Kidney (tissue), 14 donors: ENCODE data around the gene IFI44L. TPM values are rescaled to one million over a fixed set of nuclear protein-coding genes. Genes with fewer than 3 reads are reported as not detected.

ENCODE experiments used
- DNase-seq, 5 donors: peaks; one replicate each; pipeline ENCODE4 v3.0.0-alpha.2; 2013 to 2020
- FAIRE-seq: peaks from 2 replicates; lab custom pipeline; 2012; peaks lifted over from hg19 to GRCh38; lab: Jason Lieb, UNC
- H3K27ac ChIP-seq, 2 donors: one replicate each; pipeline ENCODE4 v1.7.0; 2013; ENCODE audit warnings: low read depth in 2 of 2, low read length in 2 of 2, inconsistent platforms in 1 of 2
- H3K27me3 ChIP-seq: one replicate; pipeline ENCODE4 v1.7.1; 2013; ENCODE audit warnings: low read length, inconsistent platforms; ENCODE audit not compliant: control insufficient read depth, insufficient read depth
- H3K36me3 ChIP-seq, 3 donors: one replicate each; pipeline versions ENCODE4 v1.7.0 to v1.7.1; 2013; ENCODE audit warnings: low read length in 3 of 3, control low read depth in 1 of 3, inconsistent platforms in 1 of 3; ENCODE audit not compliant: insufficient read depth in 3 of 3, control insufficient read depth in 2 of 3
- H3K4me1 ChIP-seq, 3 donors: one replicate each; pipeline versions ENCODE4 v1.7.0 to v1.7.1; 2013; ENCODE audit warnings: low read length in 3 of 3, inconsistent platforms in 1 of 3, low read depth in 1 of 3; ENCODE audit not compliant: control insufficient read depth in 2 of 3, insufficient read depth in 2 of 3
- H3K4me3 ChIP-seq, 3 donors: one replicate each; pipeline versions ENCODE4 v1.7.0 to v1.8.1; 2013; ENCODE audit warnings: low read length in 3 of 3, control low read depth in 1 of 3, inconsistent platforms in 1 of 3
- H3K9ac ChIP-seq, 3 donors: one replicate each; pipeline versions ENCODE4 v1.7.0 to v1.7.1; 2013; ENCODE audit warnings: low read length in 3 of 3, control low read depth in 1 of 3, inconsistent platforms in 1 of 3
- H3K9me3 ChIP-seq, 3 donors: one replicate each; pipeline versions ENCODE4 v1.7.0 to v1.7.1; 2013; ENCODE audit warnings: low read length in 3 of 3, control low read depth in 1 of 3, inconsistent platforms in 1 of 3; ENCODE audit not compliant: control insufficient read depth in 2 of 3, insufficient read depth in 1 of 3
- CTCF ChIP-seq: IDR thresholded peaks from 3 replicates; pipeline ENCODE4 v1.5.1; 2012; ENCODE audit warnings: mild to moderate bottlenecking, moderate library complexity, borderline replicate concordance; ENCODE audit not compliant: insufficient read depth; ENCODE audit errors: extremely low read depth
- intact Hi-C: fragments of 100-400 bp; cut with DNase I; formaldehyde crosslinking; loops from one replicate; pipeline ENCODE4 v1.11.1; 2022
- polyA plus RNA-seq: library from polyadenylated mRNA; stranded (reverse); fragments of 350-450 nt; fragmentation: Illumina TruSeq; extraction: RNeasy Lipid Tissue Mini Kit (QIAGEN cat#74804); gene quantifications from one replicate; pipeline ENCODE4 v1.2.3, GENCODE V29; 2014; ENCODE audit warnings: low read depth, low replicate concordance; ENCODE audit not compliant: insufficient read depth
- total RNA-seq: library from RNA; stranded (reverse); fragmentation: NEBNext Ultra II Directional; extraction: Animal tissue kit (Norgen Biotek cat#: 25700); gene quantifications from one replicate; pipeline ENCODE4 v1.2.1, GENCODE V29; 2021
- donor health status: control.
- donor health status: control.
- donor health status: control.
- donor health status: control.
- donor health status: control.
- donor health status: DM: yes; HTN: yes; CAD: no.
- donor health status: Normal renal cell carcinoma (clear cell type).

Gene IFI44L
- total and polyA plus RNA-seq, 2 donors from 2014 or later, result 5.7 to 20.6 TPM

GRCh38 chr1:78649628-78650027 is 29.4 kb downstream of the IFI44L start, which contains the start of gene IFI44:
TSS of gene IFI44 (plus strand) at chr1:78649831. CDS start at chr1:78650196, 365 bp downstream.
- DNase-seq (peak; percentile 32 to 88 (median 79)), FAIRE-seq (peak; percentile 92)
- H3K36me3 ChIP-seq, result no peaks in the 10 kb centered on the region
- no peaks in the 10 kb centered on the region for H3K4me1 ChIP-seq
- peak within 1 kb of the TSS; percentile 52 to 68 (median 53) for H3K4me3 ChIP-seq
- intact Hi-C loops, result no loop called here
- peak within 1 kb of the TSS in 1 of 2 donors; percentile 12 for H3K27ac ChIP-seq
- TF ChIP-seq CTCF, result no peak
- H3K9me3 ChIP-seq, result peaks cover 0 to 3% (median 0%) of the 10 kb centered on the region in 3 donors
- H3K9ac ChIP-seq, result peak within 1 kb of the TSS in 1 of 3 donors; percentile 18
- H3K27me3 ChIP-seq, result no peaks in the 10 kb centered on the region

- Histone ChIP-seq H3K4me3 (peak overlapping the region; percentile 48 to 68 (median 53)), H3K27ac (no peak overlapping the region), H3K4me1 (no peaks in the 10 kb centered on the region), H3K27me3 (no peaks in the 10 kb centered on the region), H3K9me3 (peaks cover 0 to 3% (median 0%) of the 10 kb centered on the region in 3 donors), H3K9ac (peak overlapping the region in 1 of 3 donors; percentile 18), H3K36me3 (no peaks in the 10 kb centered on the region)
- TF ChIP-seq CTCF, result no peak
- FAIRE-seq (no peak), DNase-seq (no peak)
- intact Hi-C loops, result no loop called here
Measured at GRCh38 chr1:78650114-78650660, 29.9 kb downstream of the IFI44L start.

GRCh38 chr1:78651241-78651640 is 31.0 kb downstream of the IFI44L start:
- DNase-seq, result no peak
- Histone ChIP-seq H3K9ac (peak overlapping the region in 1 of 3 donors; percentile 46), H3K4me1 (no peaks in the 10 kb centered on the region), H3K36me3 (no peaks in the 10 kb centered on the region), H3K27ac (no peak overlapping the region), H3K27me3 (no peaks in the 10 kb centered on the region), H3K9me3 (peaks cover 0 to 3% (median 0%) of the 10 kb centered on the region in 3 donors), H3K4me3 (peak overlapping the region in 2 of 3 donors; percentile 48 to 68)
- intact Hi-C loops, result no loop called here
- no peak for TF ChIP-seq CTCF
- no peak for FAIRE-seq
